Nephron (organoid): ENCODE measurements around the gene NAA25.

ENCODE experiments used
- H3K27ac Mint-ChIP-seq, 3 experiments: 2 replicates each; pipeline ENCODE4 v1.8.0; 2020; ENCODE audit warnings: mixed read lengths in 3 of 3, mild to moderate bottlenecking in 2 of 3, moderate library complexity in 1 of 3
- H3K27me3 Mint-ChIP-seq: 2 replicates; pipeline ENCODE4 v1.8.0; 2021; ENCODE audit warnings: low read depth, mild to moderate bottlenecking, moderate library complexity, mixed read lengths
- H3K36me3 Mint-ChIP-seq: 2 replicates; pipeline ENCODE4 v1.8.0; 2020; ENCODE audit warnings: low read depth, mixed read lengths
- H3K4me1 Mint-ChIP-seq: 2 replicates; pipeline ENCODE4 v1.8.0; 2020; ENCODE audit warnings: mixed read lengths
- H3K4me3 Mint-ChIP-seq, 3 experiments: 2 replicates each; pipeline ENCODE4 v1.8.0; 2020; ENCODE audit warnings: mild to moderate bottlenecking in 3 of 3, mixed read lengths in 3 of 3, moderate library complexity in 2 of 3
- H3K9me3 Mint-ChIP-seq: 2 replicates; pipeline ENCODE4 v1.8.0; 2020; ENCODE audit warnings: mixed read lengths
- TF ChIP-seq, protein P1 (sequence below), 3 experiments: fragments of 200-600 bp; sonication (generic); IDR thresholded peaks; one replicate each; pipeline ENCODE4 v1.5.0; 2021; ENCODE audit warnings: antibody characterized with exemption in 3 of 3; ENCODE audit not compliant: unreplicated experiment in 3 of 3

Gene NAA25

DNA sequence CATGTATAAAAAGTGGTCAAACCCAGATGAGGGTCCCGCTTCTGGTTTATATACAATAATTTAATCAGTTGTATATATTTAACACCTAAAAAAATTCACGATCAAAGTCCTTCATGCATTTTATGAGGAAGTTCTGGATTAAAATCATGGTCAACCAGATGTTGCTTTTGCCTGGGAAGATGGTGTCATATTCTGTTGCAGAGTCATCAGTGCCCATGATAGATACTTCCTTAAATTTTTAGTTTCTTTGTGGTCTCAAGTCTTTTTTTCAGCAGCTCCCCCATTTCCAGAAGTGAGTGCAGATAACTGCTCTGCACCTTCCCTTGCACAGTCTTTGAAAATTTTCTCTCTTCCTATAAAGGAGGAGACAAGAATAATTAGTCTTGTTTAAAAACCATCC, 79.3 kb downstream of the NAA25 start:
- Mint-ChIP-seq H3K36me3 (peaks cover 60% of the 10 kb centered on the region), H3K27me3 (no peaks in the 10 kb centered on the region), H3K4me3 (no peak overlapping the region), H3K27ac (no peak overlapping the region), H3K9me3 (no peaks in the 10 kb centered on the region), H3K4me1 (no peaks in the 10 kb centered on the region)
- TF ChIP-seq, protein P1, sequence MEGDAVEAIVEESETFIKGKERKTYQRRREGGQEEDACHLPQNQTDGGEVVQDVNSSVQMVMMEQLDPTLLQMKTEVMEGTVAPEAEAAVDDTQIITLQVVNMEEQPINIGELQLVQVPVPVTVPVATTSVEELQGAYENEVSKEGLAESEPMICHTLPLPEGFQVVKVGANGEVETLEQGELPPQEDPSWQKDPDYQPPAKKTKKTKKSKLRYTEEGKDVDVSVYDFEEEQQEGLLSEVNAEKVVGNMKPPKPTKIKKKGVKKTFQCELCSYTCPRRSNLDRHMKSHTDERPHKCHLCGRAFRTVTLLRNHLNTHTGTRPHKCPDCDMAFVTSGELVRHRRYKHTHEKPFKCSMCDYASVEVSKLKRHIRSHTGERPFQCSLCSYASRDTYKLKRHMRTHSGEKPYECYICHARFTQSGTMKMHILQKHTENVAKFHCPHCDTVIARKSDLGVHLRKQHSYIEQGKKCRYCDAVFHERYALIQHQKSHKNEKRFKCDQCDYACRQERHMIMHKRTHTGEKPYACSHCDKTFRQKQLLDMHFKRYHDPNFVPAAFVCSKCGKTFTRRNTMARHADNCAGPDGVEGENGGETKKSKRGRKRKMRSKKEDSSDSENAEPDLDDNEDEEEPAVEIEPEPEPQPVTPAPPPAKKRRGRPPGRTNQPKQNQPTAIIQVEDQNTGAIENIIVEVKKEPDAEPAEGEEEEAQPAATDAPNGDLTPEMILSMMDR (IDR thresholded peaks at IDR 0.05; ENCODE audit: unreplicated experiment in 3 of 3): no peak

DNA sequence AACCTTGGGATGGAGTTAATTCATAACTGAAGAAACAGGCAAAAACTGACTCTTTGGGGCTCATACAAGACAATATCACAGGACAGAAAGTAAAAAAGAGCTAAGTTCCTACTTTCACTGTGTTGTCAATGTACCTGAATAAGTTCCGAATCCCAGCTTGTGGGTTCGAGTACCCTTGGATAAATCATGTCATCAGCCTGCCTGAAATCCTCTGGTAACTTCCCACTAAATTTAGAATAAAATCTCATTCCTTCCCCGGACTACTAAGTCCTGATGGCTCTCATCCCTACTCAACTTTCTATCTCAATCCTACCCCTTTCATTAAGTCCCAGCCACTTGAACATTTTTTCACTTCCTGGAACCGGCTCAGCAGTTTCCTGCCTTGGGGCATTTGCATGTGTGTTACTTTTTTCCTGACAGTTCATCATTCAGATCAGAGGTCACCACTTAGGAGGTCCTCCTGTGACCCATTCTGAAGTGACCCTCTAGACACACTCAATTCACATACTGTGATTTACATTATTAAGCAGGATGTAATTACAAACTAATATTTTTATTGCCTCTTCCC, 82.7 kb downstream of the NAA25 start:
- Mint-ChIP-seq H3K27ac (peak overlapping the region in 1 of 3 experiments; percentile 58), H3K9me3 (no peaks in the 10 kb centered on the region), H3K4me1 (no peaks in the 10 kb centered on the region), H3K4me3 (no peak overlapping the region), H3K27me3 (no peaks in the 10 kb centered on the region), H3K36me3 (peaks cover 54% of the 10 kb centered on the region)
- TF ChIP-seq, protein P1 (IDR thresholded peaks at IDR 0.05; ENCODE audit: unreplicated experiment in 3 of 3): no peak

DNA sequence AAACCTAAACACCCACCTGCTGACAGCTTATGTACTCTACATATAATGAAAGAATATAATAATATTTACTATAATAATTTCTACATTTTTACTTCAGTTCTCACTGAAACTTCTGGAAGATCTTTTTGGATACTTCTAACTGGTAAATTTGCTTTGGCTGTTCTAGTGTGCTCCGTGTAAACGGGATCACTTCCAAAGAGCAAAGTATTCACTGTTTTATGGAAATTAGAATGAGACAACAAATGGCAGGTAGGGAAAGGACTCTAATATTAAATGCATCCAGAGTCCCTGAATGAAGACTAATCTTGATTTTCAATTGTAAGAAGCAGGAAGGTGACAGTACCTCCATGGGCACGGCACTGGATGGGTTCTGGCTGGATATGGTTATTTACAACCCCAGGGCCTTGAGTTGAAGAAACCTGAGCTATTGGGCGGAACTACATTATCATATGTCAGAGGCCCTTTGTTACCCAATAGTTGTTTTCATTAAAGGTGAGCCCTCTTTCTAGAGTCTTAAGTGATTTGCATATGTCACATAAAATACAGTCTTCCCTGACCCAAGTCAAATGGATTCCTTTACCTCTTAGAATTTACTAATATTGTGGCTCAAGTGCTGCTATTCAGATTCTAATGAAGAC, 84.7 kb downstream of the NAA25 start:
- H3K4me3 Mint-ChIP-seq: no peak overlapping the region
- no peak overlapping the region for H3K27ac Mint-ChIP-seq
- peaks cover 50% of the 10 kb centered on the region for H3K36me3 Mint-ChIP-seq
- no peaks in the 10 kb centered on the region for H3K4me1 Mint-ChIP-seq
- H3K27me3 Mint-ChIP-seq: no peaks in the 10 kb centered on the region
- TF ChIP-seq, protein P1 (IDR thresholded peaks at IDR 0.05; ENCODE audit: unreplicated experiment in 3 of 3): no peak
- H3K9me3 Mint-ChIP-seq: no peaks in the 10 kb centered on the region

DNA sequence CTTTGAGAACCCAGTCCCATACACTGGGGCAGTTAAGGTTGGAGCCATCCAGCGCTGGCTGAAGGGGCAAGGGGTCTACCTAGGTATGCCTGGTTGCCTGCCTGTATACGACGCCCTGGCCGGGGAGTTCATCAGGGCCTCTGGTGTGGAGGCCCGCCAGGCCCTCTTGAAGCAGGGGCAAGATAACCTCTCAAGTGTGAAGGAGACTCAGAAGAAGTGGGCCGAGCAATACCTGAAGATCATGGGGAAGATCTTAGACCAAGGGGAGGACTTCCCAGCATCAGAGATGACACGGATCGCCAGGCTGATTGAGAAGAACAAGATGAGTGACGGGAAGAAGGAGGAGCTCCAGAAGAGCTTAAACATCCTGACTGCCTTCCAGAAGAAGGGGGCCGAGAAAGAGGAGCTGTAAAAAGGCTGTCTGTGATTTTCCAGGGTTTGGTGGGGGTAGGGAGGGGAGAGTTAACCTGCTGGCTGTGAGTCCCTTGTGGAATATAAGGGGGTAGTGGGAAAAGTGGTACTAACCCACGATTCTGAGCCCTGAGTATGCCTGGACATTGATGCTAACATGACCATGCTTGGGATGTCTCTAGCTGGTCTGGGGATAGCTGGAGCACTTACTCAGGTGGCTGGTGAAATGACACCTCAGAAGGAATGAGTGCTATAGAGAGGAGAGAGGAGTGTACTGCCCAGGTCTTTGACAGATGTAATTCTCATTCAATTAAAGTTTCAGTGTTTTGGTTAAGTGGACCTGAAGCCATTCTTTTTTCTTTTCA, 86.2 kb downstream of the NAA25 start:
- TF ChIP-seq, protein P1 (IDR thresholded peaks at IDR 0.05; ENCODE audit: unreplicated experiment in 3 of 3): no peak
- Mint-ChIP-seq H3K27me3 (no peaks in the 10 kb centered on the region), H3K4me1 (no peaks in the 10 kb centered on the region), H3K27ac (no peak overlapping the region), H3K36me3 (peaks cover 48% of the 10 kb centered on the region), H3K9me3 (no peaks in the 10 kb centered on the region), H3K4me3 (no peak overlapping the region)

DNA sequence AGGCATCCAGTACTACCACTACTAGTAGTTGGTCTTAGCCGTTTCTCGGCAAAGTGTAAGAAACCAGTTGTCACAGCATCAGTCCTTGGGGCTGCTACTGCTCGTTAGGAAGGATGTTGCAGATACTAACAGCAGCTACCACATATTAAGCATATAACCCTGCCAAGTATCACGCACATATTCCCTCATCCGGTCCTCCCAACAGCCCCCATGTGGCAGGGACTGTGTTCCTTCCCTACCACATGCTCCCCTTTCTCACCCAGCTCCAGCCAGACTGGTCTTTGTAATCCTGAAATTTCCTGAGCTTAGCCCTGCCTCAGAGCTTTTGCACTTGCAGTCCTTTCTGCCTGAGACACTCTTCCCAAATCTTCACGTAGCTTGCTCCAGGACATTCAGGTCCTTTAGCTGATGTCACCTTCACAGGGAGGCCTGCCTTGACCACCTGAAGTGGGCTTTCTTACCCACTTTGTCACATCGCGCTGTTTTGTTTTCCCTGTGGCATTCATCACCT, 87.6 kb downstream of the NAA25 start:
- H3K9me3 Mint-ChIP-seq: no peaks in the 10 kb centered on the region
- no peak overlapping the region for H3K27ac Mint-ChIP-seq
- no peaks in the 10 kb centered on the region for H3K27me3 Mint-ChIP-seq
- H3K4me3 Mint-ChIP-seq: no peak overlapping the region
- peaks cover 9% of the 10 kb centered on the region for H3K4me1 Mint-ChIP-seq
- H3K36me3 Mint-ChIP-seq: peaks cover 54% of the 10 kb centered on the region
- TF ChIP-seq, protein P1 (IDR thresholded peaks at IDR 0.05; ENCODE audit: unreplicated experiment in 3 of 3): no peak
